ENCODE measurements around the gene CIT.
A peak's percentile ranks its signal among the peaks of the same experiment; 100 is the strongest.
"Not testable (repeated sequence)": the region's sequence is repeated elsewhere in the genome, so short reads cannot be mapped to it uniquely, and the experiment has no call there.

The CIT gene

DNA sequence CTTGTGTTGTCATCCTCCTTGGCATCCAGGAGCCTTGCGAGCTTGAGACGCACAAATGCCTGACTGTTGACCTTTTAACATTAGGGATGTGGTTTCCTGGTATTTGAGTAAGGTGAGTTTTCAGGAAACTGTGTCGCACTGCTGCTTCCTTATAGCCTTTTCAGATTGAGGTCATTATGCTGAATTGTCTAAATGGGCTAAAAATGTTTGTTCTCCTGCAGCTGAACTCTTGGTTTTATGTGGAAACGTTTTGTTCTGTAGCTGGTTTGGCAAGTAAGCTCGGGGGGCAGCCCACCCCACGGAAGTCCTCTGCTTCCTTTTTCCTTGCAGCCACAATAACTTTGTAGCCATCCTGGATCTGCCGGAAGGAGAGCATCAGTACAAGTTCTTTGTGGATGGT lies 203.5 kb downstream of the CIT start:
- no peak for DNase-seq

DNA sequence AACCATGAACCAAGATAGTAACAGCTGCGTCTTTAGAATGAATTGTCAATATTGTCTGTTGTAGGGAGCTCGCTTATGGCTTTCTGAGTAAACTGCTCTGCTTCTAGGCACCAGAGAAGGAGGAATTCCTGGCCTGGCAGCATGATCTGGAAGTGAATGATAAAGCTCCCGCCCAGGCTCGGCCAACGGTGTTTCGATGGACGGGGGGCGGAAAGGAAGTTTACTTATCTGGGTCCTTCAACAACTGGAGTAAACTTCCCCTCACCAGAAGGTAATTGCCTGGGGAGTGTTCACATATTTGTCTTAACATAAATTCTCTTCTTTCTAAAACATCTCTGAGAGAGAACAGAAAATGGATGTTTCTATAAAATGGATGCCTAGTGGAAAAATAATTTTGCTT lies 204.9 kb downstream of the CIT start:
- DNase-seq = no peak

DNA sequence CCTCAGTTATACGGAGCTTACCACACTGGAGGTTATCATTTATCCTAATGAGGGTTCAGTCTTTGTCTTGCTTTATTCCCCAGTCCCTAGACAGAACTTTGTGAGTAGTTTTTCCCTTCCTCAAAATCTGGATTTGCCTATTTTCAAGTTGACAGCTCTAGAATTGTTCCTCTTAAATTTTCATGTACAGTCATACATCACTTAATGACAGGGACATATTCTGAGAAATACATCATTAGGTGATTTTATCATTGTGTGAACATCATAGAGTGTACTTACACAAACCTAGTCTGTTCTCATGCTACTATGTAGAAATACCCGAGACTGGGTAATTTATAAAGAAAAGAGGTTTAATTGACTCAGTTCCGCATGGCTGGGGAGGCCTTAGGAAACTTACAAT lies 206.1 kb downstream of the CIT start:
- no peak for DNase-seq

DNA sequence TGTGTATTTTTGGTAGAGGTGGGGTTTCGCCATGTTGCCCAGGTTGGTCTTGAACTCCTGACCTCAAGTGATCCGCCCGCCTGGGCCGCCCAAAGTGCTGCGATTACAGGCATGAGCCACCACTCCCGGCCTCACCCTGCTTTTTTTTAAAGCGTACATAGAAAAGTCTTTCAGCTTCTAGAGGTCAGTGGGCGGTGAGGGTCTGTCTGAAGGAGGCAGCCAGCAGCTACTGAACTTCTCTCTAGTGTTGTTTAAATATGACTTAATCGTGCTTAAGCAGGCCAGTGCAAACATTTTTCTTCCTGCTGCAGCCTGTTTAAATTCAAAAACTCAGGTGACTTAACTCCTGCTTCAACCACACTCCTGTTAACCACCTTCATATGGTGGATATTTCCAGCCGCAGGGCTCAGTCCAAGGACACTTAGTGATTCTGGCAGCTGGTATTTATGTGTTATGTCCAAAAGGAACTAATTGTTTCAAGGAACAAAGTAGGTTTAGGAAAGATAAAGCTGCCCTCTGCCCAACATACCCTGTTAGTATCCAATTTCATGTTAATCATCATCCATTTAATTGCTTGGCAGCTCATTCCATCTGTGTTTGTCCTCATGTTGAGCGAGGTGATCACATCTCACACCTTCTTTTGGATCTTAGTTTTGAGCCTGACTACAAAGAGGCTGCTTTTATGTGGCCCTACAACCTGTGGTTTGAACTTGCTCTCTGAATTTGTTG lies 207.2 kb downstream of the CIT start:
- DNase-seq = no peak

DNA sequence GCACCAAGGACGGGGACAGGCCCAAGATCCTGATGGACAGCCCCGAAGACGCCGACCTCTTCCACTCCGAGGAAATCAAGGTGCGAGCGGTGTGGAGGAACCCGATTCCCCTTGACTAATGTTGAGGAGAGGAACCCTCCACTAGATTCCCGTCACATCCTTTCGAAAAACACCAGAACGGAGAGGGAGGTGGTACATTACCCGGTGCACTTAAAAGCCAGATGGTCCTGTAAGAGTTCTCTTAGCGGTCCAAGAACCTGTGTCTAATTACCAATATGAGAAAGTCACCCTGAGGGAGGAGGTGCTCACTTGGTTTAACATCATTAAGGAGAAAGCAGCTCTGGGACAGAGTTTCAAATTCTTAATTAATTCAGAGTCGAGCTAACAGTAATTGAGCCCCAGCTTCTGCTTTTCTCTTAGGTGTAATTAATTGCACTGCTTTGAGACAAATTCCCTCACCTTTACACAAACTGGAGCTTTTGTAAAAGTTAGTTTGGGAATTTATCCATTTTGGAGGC lies 208.7 kb downstream of the CIT start:
- no peak for DNase-seq

DNA sequence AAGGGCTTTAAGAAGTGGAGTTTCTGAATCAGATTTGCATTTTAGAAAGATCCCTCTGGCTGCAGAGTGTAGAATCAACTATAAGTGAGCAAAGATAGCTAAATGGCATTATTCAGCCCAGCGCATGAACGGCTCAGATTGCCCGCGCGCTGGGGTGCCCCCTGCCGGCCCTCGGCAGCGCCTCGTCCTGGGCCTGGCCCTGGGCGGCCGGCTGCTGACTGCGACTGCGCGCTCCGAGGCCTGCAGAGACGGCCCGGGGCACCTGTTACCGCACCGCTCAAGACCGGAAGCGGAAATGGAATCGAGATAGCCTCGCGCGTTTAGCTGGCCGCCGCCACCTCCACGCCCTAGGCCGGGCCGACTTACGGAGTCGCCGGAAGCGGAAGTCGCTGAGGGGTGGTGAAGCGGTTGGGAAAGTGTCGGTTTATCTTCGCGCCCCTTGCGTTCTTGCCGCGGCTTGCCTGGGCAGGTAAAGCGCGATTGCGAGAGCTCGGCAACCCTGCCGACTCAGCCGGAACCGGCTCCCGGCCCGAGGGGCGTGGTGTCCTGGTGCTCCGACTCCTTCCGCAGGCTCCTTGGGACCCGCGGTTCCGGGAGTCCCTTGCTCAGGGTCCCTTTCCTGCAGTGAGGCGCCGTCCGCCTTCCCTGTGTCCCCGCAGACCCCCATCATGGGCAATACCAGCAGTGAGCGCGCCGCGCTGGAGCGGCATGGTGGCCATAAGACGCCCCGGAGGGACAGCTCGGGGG lies 209.4 kb downstream of the CIT start, which contains the start of gene PRKAB1:
PRKAB1 (plus strand) TSS at position 557 of the 747 bp plus-strand sequence; CDS start at position 669, 112 bp downstream.
- DNase-seq = peak; percentile 97

DNA sequence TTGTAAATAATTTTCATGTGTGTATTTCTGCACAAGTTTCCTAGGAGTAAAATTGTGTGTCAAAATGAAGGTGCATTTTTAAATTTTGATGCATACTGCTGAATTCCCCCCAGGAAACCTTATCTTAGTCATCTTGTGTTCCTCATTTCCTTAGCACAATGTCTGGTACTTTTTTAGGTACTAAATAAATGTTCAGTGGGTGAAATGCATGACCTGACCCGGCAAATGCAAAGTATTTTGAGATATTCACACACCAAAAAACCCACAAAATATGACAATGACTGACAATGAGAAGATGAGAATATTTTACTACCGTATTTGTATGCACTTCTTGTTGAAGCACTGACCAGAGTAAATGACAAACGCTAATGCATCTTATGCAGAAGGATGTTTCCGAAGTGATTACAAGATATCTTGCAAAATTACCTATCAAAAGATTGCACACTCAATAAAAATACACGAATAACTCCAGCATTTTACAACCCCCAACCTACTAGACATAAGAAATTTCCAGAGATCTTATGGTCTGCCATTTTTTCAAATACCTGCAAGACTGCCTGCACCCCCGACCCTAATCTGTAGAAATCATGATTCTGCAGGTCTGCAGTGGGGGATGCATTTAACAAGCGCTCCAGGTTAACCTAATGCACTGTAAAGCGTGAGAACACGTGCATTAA lies 210.1 kb downstream of the CIT start:
- no peak for DNase-seq

DNA sequence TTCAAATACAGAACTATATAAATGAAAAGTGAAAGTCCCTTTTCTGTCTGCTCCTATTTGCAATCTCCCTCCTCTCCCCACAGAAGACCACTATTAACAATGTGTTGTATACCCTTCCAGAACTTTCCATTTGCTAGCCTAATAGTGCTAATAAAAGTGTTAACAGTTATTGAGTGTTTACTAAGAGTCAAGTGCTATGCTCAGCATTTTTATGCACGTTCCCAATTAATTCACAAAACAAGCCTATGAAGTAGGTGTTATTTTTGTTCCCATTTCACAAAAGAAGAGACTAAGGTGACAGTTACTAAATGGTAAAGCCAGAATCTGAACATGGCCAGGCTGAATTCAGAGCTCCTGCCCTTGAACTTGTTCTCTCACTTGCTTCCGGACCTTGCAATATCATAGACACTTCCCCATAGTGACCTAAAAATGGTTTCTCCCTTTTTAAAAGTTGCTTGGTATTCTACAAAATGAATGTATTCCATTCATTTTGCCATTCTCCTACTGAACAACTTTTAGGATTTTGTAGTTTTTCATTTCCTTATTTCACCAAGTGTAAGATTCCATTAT lies 210.8 kb downstream of the CIT start:
- DNase-seq = no peak

DNA sequence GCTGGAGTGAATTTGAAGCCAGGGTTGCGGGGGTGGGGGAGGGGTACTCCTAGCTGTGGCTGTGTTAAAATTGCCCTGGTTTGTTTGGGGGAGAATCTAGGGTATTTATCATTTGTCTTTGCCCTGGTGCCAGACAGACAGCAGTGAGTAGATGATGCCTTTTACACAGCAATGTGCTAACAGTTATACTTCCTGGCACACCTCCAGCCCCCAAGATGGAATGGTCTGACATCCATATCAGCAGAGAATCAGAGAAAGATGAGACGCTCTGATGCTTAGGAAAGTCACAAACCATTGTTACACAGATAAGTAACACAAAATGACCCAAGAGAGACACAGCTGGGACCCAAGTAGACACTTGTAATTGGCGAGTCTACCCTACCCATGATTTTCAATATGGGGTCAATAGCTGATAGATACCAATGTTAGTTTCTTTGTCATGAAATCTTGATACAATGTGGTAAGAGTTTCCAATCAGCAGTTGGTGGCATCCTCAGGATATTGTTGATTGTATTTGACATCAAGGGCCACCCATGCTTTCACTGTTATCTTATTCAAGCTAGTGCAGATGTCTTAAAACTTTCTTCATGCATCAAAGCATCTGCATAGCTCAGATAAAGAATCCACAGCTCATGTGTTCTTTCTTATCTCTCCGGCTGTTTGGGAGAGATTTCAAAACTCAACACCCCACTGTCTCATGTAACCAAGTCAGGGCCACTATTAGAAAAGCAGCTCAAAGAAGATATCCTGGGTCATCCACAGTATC lies 211.8 kb downstream of the CIT start:
- DNase-seq = no peak

DNA sequence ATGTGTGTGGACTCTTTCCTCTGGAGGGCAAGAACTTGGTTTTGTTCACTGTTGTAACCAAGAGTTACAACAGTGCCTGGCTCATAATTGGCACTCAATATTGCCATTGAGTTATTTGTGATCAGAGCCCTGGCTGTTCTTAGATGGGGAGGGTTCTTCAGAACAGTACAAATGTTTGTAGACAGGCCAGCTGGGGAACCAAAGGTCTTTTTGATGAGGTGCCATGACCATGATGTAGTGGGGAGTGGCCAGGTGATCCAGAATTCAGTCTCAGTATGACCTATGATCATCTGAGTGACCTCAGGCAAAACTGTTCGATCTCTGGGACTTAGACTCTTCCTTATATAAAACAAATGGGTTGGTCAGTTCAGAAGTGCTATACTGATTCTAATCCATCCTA lies 212.5 kb downstream of the CIT start:
- no peak for DNase-seq

DNA sequence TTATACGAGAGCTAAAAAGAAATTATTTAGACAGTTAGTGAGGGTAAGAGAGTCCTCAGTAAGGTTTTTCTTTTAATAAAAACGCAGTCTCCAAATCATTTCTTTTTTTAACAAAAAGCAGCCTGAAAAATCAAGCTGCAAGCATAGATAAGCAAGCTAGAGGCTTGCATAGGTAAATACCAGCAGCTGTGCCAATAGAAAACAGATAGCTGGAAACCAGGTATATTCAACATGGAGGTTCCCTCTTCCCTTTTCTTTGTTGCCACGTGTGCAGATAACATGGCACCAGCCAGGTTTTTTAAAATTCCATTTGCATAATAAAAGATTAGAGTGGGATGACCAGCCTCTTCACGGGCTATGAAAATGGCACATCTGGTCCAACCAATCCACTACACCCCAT lies 215.2 kb downstream of the CIT start:
- DNase-seq = no peak

DNA sequence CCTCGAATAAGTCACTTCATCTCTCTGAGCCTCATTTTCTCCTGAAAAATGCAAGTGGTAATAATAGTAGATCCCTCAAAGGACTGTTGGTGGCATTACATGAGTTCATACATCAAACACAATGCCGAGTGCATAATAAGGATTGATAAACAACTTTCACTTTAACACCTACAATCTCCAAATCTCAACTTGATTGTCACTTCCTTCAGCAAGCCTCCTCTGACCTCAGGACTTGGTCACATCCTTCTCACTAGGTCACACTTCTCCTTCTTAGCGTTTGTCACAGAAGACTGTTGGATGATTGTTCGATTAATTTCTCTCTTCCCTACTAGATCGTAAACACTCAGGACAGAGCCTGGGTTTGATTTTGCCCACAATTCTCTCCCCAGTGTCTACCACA lies 217.0 kb downstream of the CIT start:
- DNase-seq = no peak

DNA sequence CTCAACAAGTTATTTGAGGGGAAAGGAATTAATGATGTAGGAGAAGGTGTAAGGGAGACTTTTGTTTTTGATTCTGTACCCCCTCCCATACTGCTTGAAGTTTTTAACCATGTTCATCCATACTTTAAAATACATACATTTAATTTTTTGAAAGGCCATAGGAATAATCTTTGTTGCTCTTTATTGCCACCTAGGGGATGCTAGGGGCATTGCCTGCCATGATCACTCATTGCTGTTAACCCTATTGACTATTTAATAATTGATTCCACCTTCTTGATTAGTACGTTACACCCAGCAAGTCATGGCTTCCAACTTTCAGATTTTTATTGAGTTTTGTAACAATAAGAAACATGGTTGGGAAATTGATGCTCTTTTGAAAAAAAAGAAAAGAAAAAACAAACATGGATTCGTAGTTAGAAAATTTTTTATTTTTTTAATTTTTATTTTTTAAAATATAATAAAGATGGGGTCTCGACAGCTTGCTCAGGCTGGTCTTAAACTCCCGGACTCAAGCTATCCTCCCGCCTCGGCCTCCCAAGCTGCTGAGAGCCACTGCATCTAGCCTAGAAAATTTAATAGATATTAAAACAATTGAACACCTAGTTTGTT lies 217.7 kb downstream of the CIT start:
- DNase-seq = peak; percentile 21

DNA sequence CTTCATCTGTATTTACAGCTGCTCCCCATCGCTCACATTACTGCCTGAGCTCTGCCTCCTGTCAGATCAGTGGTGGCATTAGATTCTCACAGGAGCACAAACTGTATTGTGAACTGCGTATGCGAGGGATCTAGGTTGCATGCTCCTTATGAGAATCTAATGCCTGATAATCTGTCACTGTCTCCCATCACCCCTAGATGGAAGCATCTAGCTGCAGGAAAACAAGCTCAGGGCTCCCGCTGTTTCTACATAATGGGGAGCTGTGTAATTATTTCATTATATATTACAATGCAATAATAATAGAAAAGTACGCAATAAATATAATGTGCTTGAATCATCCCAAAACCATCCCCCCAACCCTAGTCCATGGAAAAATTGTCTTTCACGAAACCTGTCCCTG lies 219.0 kb downstream of the CIT start:
- not testable (repeated sequence) for DNase-seq

DNA sequence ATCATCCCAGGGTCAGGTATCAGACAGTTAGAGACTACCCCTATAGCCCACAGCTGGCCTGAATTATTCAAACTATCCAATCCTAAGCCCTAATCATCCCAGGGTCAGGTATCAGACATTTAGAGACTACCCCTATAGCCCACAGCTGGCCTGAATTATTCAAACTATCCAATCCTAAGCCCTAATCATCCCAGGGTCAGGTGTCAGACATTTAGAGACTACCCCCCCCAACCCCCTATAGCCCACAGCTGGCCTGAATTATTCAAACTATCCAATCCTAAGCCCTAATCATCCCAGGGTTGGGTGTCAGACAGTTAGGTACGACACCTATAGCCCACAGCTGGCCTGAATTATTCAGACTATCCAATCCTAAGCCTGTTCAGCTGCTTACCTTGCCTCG lies 220.1 kb downstream of the CIT start:
- not testable (repeated sequence) for DNase-seq

DNA sequence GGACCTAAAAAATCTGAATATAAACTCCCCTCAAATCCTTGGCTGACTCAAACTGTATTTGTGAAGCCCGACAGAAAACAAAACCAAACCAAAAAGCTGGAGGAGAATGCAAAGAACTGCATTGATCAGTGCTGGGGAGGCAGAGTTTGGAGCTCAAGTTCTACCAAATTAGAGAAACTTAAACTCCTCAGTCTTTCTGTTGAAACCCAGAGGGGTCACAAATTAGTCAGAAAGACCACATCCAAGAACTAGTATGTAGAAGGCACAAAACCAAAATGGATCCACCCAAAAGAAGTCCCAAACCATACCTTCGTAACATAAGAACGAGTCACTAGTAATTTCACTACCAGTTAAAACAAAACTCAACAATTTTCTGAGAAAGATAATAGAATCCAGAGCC lies 224.5 kb downstream of the CIT start:
- no peak for DNase-seq

DNA sequence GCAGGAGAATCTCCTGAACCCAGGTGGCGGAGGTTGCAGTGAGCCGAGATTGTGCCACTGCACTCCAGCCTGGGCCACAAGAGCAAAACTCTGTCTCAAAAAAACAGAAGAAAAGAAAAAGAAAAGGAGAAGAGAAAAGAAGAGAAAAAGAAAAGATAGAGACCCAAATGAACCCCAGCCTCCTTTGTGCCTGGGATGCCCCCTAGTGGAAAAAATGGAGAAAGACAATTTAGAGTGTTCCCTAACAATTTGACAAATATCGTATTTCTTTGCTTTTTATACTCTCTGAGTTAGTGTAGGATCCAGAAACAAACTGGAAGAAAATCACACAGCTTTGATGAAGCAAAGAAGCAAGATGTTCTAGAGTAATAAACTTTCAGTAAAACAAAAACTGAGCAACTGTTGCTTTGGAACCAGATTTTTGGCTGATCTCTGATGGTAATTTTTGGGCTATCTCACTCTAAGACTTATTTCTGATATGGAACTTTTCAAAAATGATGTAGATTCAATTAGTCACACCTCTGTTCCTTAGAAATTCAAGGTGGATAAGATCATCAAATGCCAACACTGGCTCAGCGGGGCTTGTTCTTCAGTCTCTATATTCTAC lies 227.8 kb downstream of the CIT start:
- DNase-seq = no peak

DNA sequence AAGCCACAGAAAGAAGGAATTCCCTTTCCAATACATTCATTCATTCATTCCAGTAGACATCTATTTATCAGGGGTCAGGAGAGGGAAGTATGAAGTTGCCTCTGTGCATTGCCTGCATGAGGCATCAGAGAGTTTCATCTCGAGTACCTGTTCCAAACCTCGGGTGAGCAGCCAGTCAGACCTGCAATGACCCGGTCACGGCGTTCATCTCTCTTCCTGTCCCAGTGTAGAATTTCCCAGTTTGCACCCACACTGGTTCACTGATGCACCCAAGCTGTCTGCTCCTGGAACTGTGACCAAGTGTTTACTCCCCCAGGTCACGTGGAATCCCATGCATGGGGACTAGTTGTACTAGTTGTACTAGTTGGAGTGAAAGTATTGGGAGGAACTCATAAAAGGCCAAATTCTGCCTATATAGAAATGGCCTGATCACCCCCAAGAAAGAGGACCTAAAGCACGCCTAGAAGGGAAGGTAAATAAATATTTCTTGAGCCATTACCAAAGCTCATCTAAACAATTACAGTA lies 231.5 kb downstream of the CIT start:
- DNase-seq = no peak

DNA sequence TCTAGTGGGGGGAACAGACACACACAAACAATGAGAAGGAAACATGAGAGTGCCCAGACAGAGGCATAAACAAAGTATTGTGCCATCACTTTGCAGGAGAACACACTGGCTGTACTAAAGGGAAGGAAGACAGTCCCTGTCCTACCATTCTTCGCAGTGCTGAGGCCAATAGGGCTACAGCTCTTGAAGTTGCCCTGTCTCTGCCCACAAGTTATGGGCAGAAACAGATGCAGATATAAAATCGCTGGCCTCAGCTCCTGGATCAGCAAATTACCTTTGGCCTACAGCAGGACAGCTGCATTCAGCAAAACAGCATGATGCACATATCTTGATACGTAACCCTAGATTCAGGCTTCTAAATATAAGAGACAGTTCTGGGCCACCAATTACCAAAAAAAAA lies 232.2 kb downstream of the CIT start:
- no peak for DNase-seq

DNA sequence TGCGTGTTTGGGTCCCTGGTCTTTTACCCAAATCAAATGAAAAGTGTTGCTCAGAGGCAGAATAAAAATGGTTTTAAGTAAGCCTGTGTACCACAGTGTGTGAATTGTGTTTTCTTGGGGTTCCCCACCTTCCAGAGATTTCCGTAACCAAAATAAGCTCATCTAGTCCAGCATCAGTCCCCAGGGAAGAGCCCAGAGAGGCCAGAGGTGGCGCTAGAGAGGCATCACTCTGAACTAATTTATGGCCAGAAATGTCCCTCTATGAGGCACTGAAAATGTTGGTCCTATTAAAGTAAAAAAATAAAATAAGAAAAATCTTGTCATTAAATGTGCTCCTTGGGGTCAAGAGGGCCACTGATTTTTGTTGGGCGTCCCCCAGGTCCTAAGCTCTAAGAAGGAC lies 234.1 kb downstream of the CIT start:
- no peak for DNase-seq

Measured in fibroblast of upper back skin (primary cell).